ENCODE results near the gene DEFB124. TPM values are rescaled to one million over a fixed set of nuclear protein-coding genes. Genes with fewer than 3 reads are reported as not detected.
"Not testable (repeated sequence)": the region's sequence is repeated elsewhere in the genome, so short reads cannot be mapped to it uniquely, and the experiment has no call there.

The DEFB124 gene
- total RNA-seq, 1 experiment from 2014 or later, result not detected

- H3K9me3 Mint-ChIP-seq, result no peaks in the 10 kb centered on the region
- no peak overlapping the region for H3K4me3 Mint-ChIP-seq
- no peaks in the 10 kb centered on the region for H3K4me1 Mint-ChIP-seq
- CTCF ChIA-PET, result interaction anchor here (1.2 kb wide), 1 partner anchor 33 kb away, joined by 3 read pairs; no protein-coding TSS in a partner anchor
- no peak for TF ChIP-seq TEAD4 (CRISPR knock-in tag; IDR thresholded peaks at IDR 0.05)
- no peak overlapping the region for H3K27ac Mint-ChIP-seq
- no peaks in the 10 kb centered on the region for H3K27me3 Mint-ChIP-seq (ENCODE audit: low read depth)
- POLR2A ChIA-PET, result interaction anchor here (0.7 kb wide), 1 partner anchor 17 kb away, joined by 7 read pairs; no protein-coding TSS in a partner anchor
- DNase-seq (ENCODE audit: low spot score) (no peak), ATAC-seq (0 out of 2 replicates have a peak, but pooled peaks have one; percentile 26)
- peaks cover 26% of the 10 kb centered on the region for H3K36me3 Mint-ChIP-seq
These were observed 48.7 kb upstream of the DEFB124 start for GRCh38 chr20:31523361-31524283.

GRCh38 chr20:31522731-31523130 is 47.8 kb upstream of the DEFB124 start:
- Mint-ChIP-seq H3K4me3 (no peak overlapping the region), H3K27ac (no peak overlapping the region), H3K36me3 (peaks cover 21% of the 10 kb centered on the region), H3K4me1 (no peaks in the 10 kb centered on the region), H3K27me3 (ENCODE audit: low read depth) (no peaks in the 10 kb centered on the region), H3K9me3 (no peaks in the 10 kb centered on the region)
- CTCF ChIA-PET, result interaction anchor here (0.9 to 3.9 kb wide), 3 partner anchors 8 to 114 kb away, joined by 3 to 15 read pairs (median 5); partner anchors contain the start of gene HM13
- POLR2A ChIA-PET, result no interaction called here
- TF ChIP-seq HMGXB4 (CRISPR knock-in tag; IDR thresholded peaks at IDR 0.05) (no peak), E2F5 (CRISPR knock-in tag; IDR thresholded peaks at IDR 0.05) (no peak), AFF4 (CRISPR knock-in tag; IDR thresholded peaks at IDR 0.05; ENCODE audit: borderline replicate concordance) (no peak), NFATC4 (CRISPR knock-in tag; IDR thresholded peaks at IDR 0.05) (no peak)
- DNase-seq (ENCODE audit: low spot score) (no peak), ATAC-seq (no peak)

GRCh38 chr20:31521267-31521666 is 46.3 kb upstream of the DEFB124 start:
- not testable (repeated sequence) for H3K4me1 Mint-ChIP-seq

GRCh38 chr20:31517373-31517772 is 42.4 kb upstream of the DEFB124 start:
- no peak overlapping the region for H3K27ac Mint-ChIP-seq
- peak; percentile 82 for ATAC-seq
- TF ChIP-seq USF1 (CRISPR knock-in tag; IDR thresholded peaks at IDR 0.05), result peak; percentile 68
- TF ChIP-seq E2F4 (CRISPR knock-in tag; IDR thresholded peaks at IDR 0.05; ENCODE audit: borderline replicate concordance, low read depth), result no peak
- peak; percentile 32; the same call in 1 of the 2 replicates for TF ChIP-seq MAX (CRISPR knock-in tag; IDR thresholded peaks at IDR 0.05)
- TF ChIP-seq USF2 (CRISPR knock-in tag; IDR thresholded peaks at IDR 0.05), result peak; percentile 50; the same call in 1 of the 2 replicates
- no peaks in the 10 kb centered on the region for H3K9me3 Mint-ChIP-seq
- ChIA-PET POLR2A (no interaction called here), CTCF (interaction anchor here (0.6 to 1.6 kb wide), 9 partner anchors 8 to 207 kb away, joined by 3 to 10 read pairs (median 4); no protein-coding TSS in a partner anchor)
- H3K36me3 Mint-ChIP-seq, result peaks cover 3% of the 10 kb centered on the region
- no peak overlapping the region for H3K4me3 Mint-ChIP-seq
- no peaks in the 10 kb centered on the region for H3K4me1 Mint-ChIP-seq
- peak; percentile 54 for DNase-seq (ENCODE audit: low spot score)
- no peaks in the 10 kb centered on the region for H3K27me3 Mint-ChIP-seq (ENCODE audit: low read depth)

More at GRCh38 chr20:31521267-31521666, 46.3 kb upstream of the DEFB124 start:
- not testable (repeated sequence) for H3K27me3 Mint-ChIP-seq (ENCODE audit: low read depth); H3K36me3 Mint-ChIP-seq; DNase-seq (ENCODE audit: low spot score); H3K4me3 Mint-ChIP-seq; ATAC-seq; H3K27ac Mint-ChIP-seq; H3K9me3 Mint-ChIP-seq
- ChIA-PET POLR2A (interaction anchor here (0.6 to 0.7 kb wide), 2 partner anchors 39 to 537 kb away, joined by 3 read pairs; no protein-coding TSS in a partner anchor), CTCF (interaction anchor here (1.0 to 3.9 kb wide), 5 partner anchors 18 to 92 kb away, joined by 4 to 15 read pairs (median 10); no protein-coding TSS in a partner anchor)

All from WTC11 (cell line).